Epithelial cell of alveolus of lung (primary cell): ENCODE data around the gene DEPDC7. TPM values are rescaled to one million over a fixed set of nuclear protein-coding genes. Genes with fewer than 3 reads are reported as not detected.

Source experiments
- total RNA-seq: library from RNA; depleted of rRNA; stranded (reverse); fragments of >200 nt; gene quantifications from 2 replicates; pipeline ENCODE4 v1.2.1, GENCODE V29; 2015

The DEPDC7 gene
- total RNA-seq, result 4.7 and 5.7 TPM in 2 replicates

DNA sequence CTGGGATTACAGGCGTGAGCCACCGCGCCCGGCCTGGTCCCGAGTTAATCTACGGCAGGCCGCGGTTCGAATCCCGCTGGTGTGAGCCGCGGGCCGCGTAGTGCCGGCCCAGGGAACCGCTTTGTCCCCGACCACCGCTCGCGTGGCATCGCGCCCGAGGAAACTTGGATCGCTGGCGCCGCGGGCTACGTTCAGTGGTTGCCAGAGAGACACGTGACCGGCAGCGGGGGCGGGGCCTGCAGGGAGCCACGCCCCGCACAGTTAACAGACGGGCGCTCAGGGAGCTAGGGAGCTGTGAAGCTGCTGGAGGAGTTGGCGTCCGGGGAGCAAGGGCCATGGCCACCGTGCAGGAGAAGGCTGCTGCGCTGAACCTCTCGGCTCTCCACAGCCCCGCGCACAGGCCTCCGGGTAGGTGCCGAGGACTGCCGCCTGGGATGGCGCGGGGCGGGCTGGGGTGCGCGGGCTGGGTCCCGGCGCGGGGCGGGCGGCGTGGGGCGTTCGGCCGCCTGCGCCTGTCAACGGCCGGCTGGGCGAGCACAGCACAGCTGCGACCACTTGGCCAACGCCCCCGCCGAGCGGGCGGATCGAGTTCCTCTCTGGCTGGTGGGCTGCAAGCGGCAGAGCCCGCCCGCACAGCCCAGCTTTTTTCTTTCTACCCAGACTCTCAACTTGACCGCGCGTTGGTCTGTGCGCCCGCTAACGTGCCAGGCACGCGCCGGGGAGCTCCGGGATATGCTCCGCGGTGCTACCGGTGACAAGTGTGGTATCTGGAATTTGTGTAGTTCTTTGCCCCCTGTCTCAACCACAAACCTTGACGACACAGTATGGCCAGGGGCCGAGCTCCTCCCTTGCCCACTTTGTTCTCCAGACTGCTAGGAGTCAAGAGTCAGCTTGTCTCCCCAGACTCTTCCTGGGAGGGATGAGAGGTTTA lies at the start of gene DEPDC7:
DEPDC7 (plus strand) TSS at position 258 of the 931 bp plus-strand sequence; CDS start at position 336, 78 bp downstream.

DNA sequence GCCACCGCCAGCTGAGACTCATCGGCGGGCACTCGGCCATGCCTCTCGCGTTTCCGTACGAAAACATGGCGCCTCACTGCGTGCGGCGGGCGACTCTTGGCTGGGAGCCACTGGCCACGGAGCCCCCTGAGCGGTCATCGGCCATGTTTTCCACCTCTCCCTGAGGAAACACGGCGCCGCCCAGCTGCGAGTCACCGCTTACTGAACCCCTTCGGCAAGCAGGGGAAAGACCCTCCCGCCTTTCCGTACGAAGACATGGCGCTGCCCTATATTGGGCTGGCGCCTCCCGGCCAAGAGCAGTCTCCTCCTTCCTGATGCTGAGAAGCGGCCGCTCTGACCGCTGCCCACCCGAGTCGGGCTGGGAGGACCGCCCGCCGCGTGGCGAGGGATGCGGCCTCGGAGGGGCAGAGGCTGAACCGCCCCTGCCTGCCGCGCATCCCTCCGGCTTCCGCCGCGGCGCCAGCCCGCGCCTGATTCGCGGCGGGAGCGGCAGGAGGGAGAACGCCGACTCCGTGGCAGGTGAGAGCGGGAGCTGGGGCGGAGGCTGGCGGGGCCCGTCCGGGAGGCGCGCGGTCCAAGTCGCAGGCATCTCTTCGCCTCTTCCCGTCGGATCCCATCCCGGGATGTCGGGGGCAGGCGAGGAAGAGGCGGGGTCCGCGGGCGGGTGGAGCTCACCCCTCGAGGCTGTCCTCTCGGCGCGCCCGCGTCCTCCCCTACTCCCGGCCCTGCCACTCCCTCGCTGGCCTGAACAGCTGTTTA lies 23.8 kb downstream of the DEPDC7 start, which contains the start of gene TCP11L1:
TCP11L1 (plus strand) TSS at position 299 of the 759 bp plus-strand sequence. CDS start 4,202 bp downstream, outside the sequence.

Other genes with a start within 250 kb of the DEPDC7 start
- gene CCDC73, start 221.2 kb upstream of the DEPDC7 start, total RNA-seq, result not detected in 2 replicates
- gene PRRG4, start 186.0 kb upstream of the DEPDC7 start, total RNA-seq, result 0.13 TPM in 1 of 2 replicates, not detected in the other
- gene QSER1, start 123.1 kb upstream of the DEPDC7 start, total RNA-seq, result 17.8 and 23.6 TPM in 2 replicates
- 13.1 and 21.3 TPM in 2 replicates for gene TCP11L1, start 23.7 kb downstream of the DEPDC7 start, total RNA-seq
- gene CSTF3, start 145.6 kb downstream of the DEPDC7 start, total RNA-seq, result 16.1 and 22.5 TPM in 2 replicates
- 28.1 and 42.9 TPM in 2 replicates for gene HIPK3, start 241.5 kb downstream of the DEPDC7 start, total RNA-seq